GM23338 (cell line): ENCODE data around the gene ADAM8. TPM values are rescaled to one million over a fixed set of nuclear protein-coding genes. Genes with fewer than 3 reads are reported as not detected.

ENCODE experiments used
- CREB1 ChIP-seq: fragments of 250-450 bp; sonication (Bioruptor Pico); IDR thresholded peaks from 2 replicates; pipeline ENCODE4 v1.5.0; 2020; ENCODE audit warnings: low read depth, mild to moderate bottlenecking, moderate library complexity
- EZH2 ChIP-seq: fragments of 200-600 bp; sonication (generic); IDR thresholded peaks from one replicate; pipeline ENCODE4 v1.8.0; 2017; ENCODE audit warnings: antibody characterized with exemption, mild to moderate bottlenecking, low read depth; ENCODE audit not compliant: unreplicated experiment
- REST ChIP-seq: IDR thresholded peaks from one replicate; pipeline ENCODE4 v1.6.1; 2018; ENCODE audit warnings: antibody characterized with exemption; ENCODE audit not compliant: unreplicated experiment
- polyA plus RNA-seq: library from polyadenylated mRNA; unstranded; fragments of >200 nt; fragmentation: Nextera tagmentation; extraction: Ambion mirVana; gene quantifications from 2 replicates; pipeline ENCODE4 v1.2.1, GENCODE V29; 2016
- total RNA-seq: library from RNA; depleted of rRNA; stranded (reverse); fragments of >200 nt; shearing (Covaris generic); gene quantifications from 2 replicates; pipeline ENCODE4 v1.2.3, GENCODE V29; 2014
- TF ChIP-seq, protein P1 (sequence below): fragments of 250-450 bp; sonication (Bioruptor Pico); IDR thresholded peaks from 2 replicates; pipeline ENCODE4 v1.5.0; 2020; ENCODE audit warnings: mild to moderate bottlenecking, moderate library complexity
- TF ChIP-seq, protein P2 (sequence below): IDR thresholded peaks from 2 replicates; pipeline ENCODE4 v1.6.1; 2016; ENCODE audit warnings: antibody characterized with exemption

ADAM8 gene
- total and polyA plus RNA-seq, 2 experiments from 2014 or later = 1.9 to 5.5 TPM

- TF ChIP-seq, protein P1, sequence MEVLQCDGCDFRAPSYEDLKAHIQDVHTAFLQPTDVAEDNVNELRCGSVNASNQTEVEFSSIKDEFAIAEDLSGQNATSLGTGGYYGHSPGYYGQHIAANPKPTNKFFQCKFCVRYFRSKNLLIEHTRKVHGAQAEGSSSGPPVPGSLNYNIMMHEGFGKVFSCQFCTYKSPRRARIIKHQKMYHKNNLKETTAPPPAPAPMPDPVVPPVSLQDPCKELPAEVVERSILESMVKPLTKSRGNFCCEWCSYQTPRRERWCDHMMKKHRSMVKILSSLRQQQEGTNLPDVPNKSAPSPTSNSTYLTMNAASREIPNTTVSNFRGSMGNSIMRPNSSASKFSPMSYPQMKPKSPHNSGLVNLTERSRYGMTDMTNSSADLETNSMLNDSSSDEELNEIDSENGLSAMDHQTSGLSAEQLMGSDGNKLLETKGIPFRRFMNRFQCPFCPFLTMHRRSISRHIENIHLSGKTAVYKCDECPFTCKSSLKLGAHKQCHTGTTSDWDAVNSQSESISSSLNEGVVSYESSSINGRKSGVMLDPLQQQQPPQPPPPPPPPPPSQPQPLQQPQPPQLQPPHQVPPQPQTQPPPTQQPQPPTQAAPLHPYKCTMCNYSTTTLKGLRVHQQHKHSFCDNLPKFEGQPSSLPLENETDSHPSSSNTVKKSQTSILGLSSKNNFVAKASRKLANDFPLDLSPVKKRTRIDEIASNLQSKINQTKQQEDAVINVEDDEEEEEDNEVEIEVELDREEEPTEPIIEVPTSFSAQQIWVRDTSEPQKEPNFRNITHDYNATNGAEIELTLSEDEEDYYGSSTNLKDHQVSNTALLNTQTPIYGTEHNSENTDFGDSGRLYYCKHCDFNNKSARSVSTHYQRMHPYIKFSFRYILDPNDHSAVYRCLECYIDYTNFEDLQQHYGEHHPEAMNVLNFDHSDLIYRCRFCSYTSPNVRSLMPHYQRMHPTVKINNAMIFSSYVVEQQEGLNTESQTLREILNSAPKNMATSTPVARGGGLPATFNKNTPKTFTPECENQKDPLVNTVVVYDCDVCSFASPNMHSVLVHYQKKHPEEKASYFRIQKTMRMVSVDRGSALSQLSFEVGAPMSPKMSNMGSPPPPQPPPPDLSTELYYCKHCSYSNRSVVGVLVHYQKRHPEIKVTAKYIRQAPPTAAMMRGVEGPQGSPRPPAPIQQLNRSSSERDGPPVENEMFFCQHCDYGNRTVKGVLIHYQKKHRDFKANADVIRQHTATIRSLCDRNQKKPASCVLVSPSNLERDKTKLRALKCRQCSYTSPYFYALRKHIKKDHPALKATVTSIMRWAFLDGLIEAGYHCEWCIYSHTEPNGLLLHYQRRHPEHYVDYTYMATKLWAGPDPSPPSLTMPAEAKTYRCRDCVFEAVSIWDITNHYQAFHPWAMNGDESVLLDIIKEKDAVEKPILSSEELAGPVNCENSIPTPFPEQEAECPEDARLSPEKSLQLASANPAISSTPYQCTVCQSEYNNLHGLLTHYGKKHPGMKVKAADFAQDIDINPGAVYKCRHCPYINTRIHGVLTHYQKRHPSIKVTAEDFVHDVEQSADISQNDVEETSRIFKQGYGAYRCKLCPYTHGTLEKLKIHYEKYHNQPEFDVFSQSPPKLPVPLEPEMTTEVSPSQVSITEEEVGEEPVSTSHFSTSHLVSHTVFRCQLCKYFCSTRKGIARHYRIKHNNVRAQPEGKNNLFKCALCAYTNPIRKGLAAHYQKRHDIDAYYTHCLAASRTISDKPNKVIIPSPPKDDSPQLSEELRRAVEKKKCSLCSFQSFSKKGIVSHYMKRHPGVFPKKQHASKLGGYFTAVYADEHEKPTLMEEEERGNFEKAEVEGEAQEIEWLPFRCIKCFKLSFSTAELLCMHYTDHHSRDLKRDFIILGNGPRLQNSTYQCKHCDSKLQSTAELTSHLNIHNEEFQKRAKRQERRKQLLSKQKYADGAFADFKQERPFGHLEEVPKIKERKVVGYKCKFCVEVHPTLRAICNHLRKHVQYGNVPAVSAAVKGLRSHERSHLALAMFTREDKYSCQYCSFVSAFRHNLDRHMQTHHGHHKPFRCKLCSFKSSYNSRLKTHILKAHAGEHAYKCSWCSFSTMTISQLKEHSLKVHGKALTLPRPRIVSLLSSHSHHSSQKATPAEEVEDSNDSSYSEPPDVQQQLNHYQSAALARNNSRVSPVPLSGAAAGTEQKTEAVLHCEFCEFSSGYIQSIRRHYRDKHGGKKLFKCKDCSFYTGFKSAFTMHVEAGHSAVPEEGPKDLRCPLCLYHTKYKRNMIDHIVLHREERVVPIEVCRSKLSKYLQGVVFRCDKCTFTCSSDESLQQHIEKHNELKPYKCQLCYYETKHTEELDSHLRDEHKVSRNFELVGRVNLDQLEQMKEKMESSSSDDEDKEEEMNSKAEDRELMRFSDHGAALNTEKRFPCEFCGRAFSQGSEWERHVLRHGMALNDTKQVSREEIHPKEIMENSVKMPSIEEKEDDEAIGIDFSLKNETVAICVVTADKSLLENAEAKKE (CRISPR knock-in tag) = no peak
- TF ChIP-seq, protein P2, sequence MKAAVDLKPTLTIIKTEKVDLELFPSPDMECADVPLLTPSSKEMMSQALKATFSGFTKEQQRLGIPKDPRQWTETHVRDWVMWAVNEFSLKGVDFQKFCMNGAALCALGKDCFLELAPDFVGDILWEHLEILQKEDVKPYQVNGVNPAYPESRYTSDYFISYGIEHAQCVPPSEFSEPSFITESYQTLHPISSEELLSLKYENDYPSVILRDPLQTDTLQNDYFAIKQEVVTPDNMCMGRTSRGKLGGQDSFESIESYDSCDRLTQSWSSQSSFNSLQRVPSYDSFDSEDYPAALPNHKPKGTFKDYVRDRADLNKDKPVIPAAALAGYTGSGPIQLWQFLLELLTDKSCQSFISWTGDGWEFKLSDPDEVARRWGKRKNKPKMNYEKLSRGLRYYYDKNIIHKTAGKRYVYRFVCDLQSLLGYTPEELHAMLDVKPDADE = no peak
- no peak for TF ChIP-seq REST
- no peak for TF ChIP-seq CREB1 (CRISPR knock-in tag)
- TF ChIP-seq EZH2 = no peak
Measured at GRCh38 chr10:133286366-133286765, 9.7 kb upstream of the ADAM8 start (continued).
